Measurements from ENCODE around the gene TAL2. TPM values are rescaled to one million over a fixed set of nuclear protein-coding genes. Genes with fewer than 3 reads are reported as not detected.

The TAL2 gene
- total RNA-seq, 1 donor from 2014 or later, result not detected

- intact Hi-C loops (cut with micrococcal nuclease), result no loop called here
Measured at GRCh38 chr9:105673850-105674387, 11.7 kb downstream of the TAL2 start.

GRCh38 chr9:105676351-105676923, 14.2 kb downstream of the TAL2 start:
- intact Hi-C loops (cut with micrococcal nuclease), result no loop called here

GRCh38 chr9:105678163-105678562, 15.9 kb downstream of the TAL2 start:
- intact Hi-C loops (cut with micrococcal nuclease), result no loop called here

GRCh38 chr9:105678781-105679180, 16.5 kb downstream of the TAL2 start:
- intact Hi-C loops (cut with micrococcal nuclease), result no loop called here

GRCh38 chr9:105679257-105680022, 17.2 kb downstream of the TAL2 start:
- intact Hi-C loops (cut with micrococcal nuclease), result no loop called here

GRCh38 chr9:105681313-105681712, 19.1 kb downstream of the TAL2 start:
- intact Hi-C loops (cut with micrococcal nuclease), result no loop called here

GRCh38 chr9:105681724-105682123, 19.5 kb downstream of the TAL2 start:
- intact Hi-C loops (cut with micrococcal nuclease), result no loop called here

GRCh38 chr9:105683688-105684275, 21.5 kb downstream of the TAL2 start:
- intact Hi-C loops (cut with micrococcal nuclease), result no loop called here

- intact Hi-C loops (cut with micrococcal nuclease), result no loop called here
Measured at GRCh38 chr9:105686936-105687335, 24.7 kb downstream of the TAL2 start.

GRCh38 chr9:105690742-105691141, 28.5 kb downstream of the TAL2 start:
- intact Hi-C loops (cut with micrococcal nuclease), result loop anchor here (5.0 to 10.0 kb wide), 4 partner anchors 194 to 1598 kb away; partner anchors contain the start of genes NIPSNAP3A and SMC2

- intact Hi-C loops (cut with micrococcal nuclease), result loop anchor here (1.0 to 10.0 kb wide), 8 partner anchors 25 to 1601 kb away; partner anchors contain the start of genes FKTN, NIPSNAP3A, SLC44A1 and SMC2
Measured at GRCh38 chr9:105693435-105694189, 31.4 kb downstream of the TAL2 start.

GRCh38 chr9:105694190-105694847, 32.1 kb downstream of the TAL2 start, which contains the start of gene TMEM38B:
TSS of gene TMEM38B (plus strand) at chr9:105694541. CDS start at chr9:105694661, 120 bp downstream.
- intact Hi-C loops (cut with micrococcal nuclease), result loop anchor here (1.0 to 10.0 kb wide), 8 partner anchors 24 to 1602 kb away; partner anchors contain the start of genes FKTN, NIPSNAP3A, SLC44A1 and SMC2

GRCh38 chr9:105694848-105695581, 32.8 kb downstream of the TAL2 start:
- intact Hi-C loops (cut with micrococcal nuclease), result loop anchor here (1.0 to 10.0 kb wide), 8 partner anchors 24 to 1603 kb away; partner anchors contain the start of genes FKTN, NIPSNAP3A, SLC44A1 and SMC2

GRCh38 chr9:105696219-105696793, 34.0 kb downstream of the TAL2 start:
- intact Hi-C loops (cut with micrococcal nuclease), result loop anchor here (10.0 kb wide), 3 partner anchors 188 to 952 kb away; partner anchors contain the start of gene NIPSNAP3A

- intact Hi-C loops (cut with micrococcal nuclease), result loop anchor here (10.0 kb wide), 3 partner anchors 187 to 953 kb away; partner anchors contain the start of gene NIPSNAP3A
Measured at GRCh38 chr9:105697871-105698270, 35.6 kb downstream of the TAL2 start.

GRCh38 chr9:105698348-105698870, 36.2 kb downstream of the TAL2 start:
- intact Hi-C loops (cut with micrococcal nuclease), result loop anchor here (10.0 kb wide), 3 partner anchors 186 to 954 kb away; partner anchors contain the start of gene NIPSNAP3A

GRCh38 chr9:105700668-105701067, 38.4 kb downstream of the TAL2 start:
- intact Hi-C loops (cut with micrococcal nuclease), result no loop called here

GRCh38 chr9:105701145-105701544, 38.9 kb downstream of the TAL2 start:
- intact Hi-C loops (cut with micrococcal nuclease), result no loop called here

GRCh38 chr9:105702207-105702606, 40.0 kb downstream of the TAL2 start:
- intact Hi-C loops (cut with micrococcal nuclease), result no loop called here
